Dermis blood vessel endothelial cell (primary cell): Measurements from ENCODE around the gene CNPY3. TPM values are rescaled to one million over a fixed set of nuclear protein-coding genes. Genes with fewer than 3 reads are reported as not detected.
A peak's percentile ranks its signal among the peaks of the same experiment; 100 is the strongest.
"Not testable (repeated sequence)": the region's sequence is repeated elsewhere in the genome, so short reads cannot be mapped to it uniquely, and the experiment has no call there.

Source experiments
- DNase-seq: peaks from one replicate; pipeline ENCODE4 v3.0.0; 2010
- total RNA-seq: library from RNA; depleted of rRNA; stranded (reverse); fragments of >200 nt; gene quantifications from 2 replicates; pipeline ENCODE4 v1.2.3, GENCODE V29; 2014

The CNPY3 gene
- total RNA-seq: 36.1 and 43.4 TPM in 2 replicates

- DNase-seq: peak; percentile 98
These were observed at the start of gene CNPY3 for GRCh38 chr6:42928986-42929820. Gene CNPY3, plus strand, starts transcription at chr6:42929480. Its CDS starts 91 bp downstream, at chr6:42929571.

GRCh38 chr6:42880240-42880817, 49.0 kb upstream of the CNPY3 start:
- DNase-seq: not testable (repeated sequence)

GRCh38 chr6:42880871-42881270, 48.4 kb upstream of the CNPY3 start:
- DNase-seq: not testable (repeated sequence)

GRCh38 chr6:42885702-42886101, 43.6 kb upstream of the CNPY3 start:
- DNase-seq: no peak

- not testable (repeated sequence) for DNase-seq
These were observed 41.1 kb upstream of the CNPY3 start for GRCh38 chr6:42888201-42888600.

- DNase-seq: no peak
These were observed 39.5 kb upstream of the CNPY3 start for GRCh38 chr6:42889815-42890214.

GRCh38 chr6:42890311-42891198, 38.7 kb upstream of the CNPY3 start:
- DNase-seq: peak; percentile 96

- DNase-seq: no peak
These were observed 38.0 kb upstream of the CNPY3 start for GRCh38 chr6:42891199-42891722.

- not testable (repeated sequence) for DNase-seq
These were observed 35.0 kb upstream of the CNPY3 start for GRCh38 chr6:42894041-42894828.

- DNase-seq: no peak
These were observed 33.0 kb upstream of the CNPY3 start for GRCh38 chr6:42896178-42896719.

GRCh38 chr6:42898891-42899361, 30.4 kb upstream of the CNPY3 start:
- peak; percentile 83 for DNase-seq

GRCh38 chr6:42899871-42900270, 29.4 kb upstream of the CNPY3 start:
- DNase-seq: peak; percentile 45

GRCh38 chr6:42901538-42901957, 27.7 kb upstream of the CNPY3 start:
- DNase-seq: peak; percentile 91

GRCh38 chr6:42902429-42903263, 26.6 kb upstream of the CNPY3 start:
- not testable (repeated sequence) for DNase-seq

- no peak for DNase-seq
These were observed 24.8 kb upstream of the CNPY3 start for GRCh38 chr6:42904467-42904866.

GRCh38 chr6:42907336-42907735, 21.9 kb upstream of the CNPY3 start:
- no peak for DNase-seq

- DNase-seq: no peak
These were observed 19.4 kb upstream of the CNPY3 start for GRCh38 chr6:42909835-42910234.

- no peak for DNase-seq
These were observed 17.9 kb upstream of the CNPY3 start for GRCh38 chr6:42911171-42912021.

- no peak for DNase-seq
These were observed 14.7 kb upstream of the CNPY3 start for GRCh38 chr6:42914546-42914945.

GRCh38 chr6:42915732-42916131, 13.5 kb upstream of the CNPY3 start, which contains the start of gene PTCRA:
Gene PTCRA, plus strand, starts transcription at chr6:42916053. Its CDS starts 17 bp downstream, at chr6:42916070.
- DNase-seq: no peak
